GM12872 (cell line): ENCODE results near the gene RBM38.
A peak's percentile ranks its signal among the peaks of the same experiment; 100 is the strongest.

Experiments used
- CTCF ChIP-seq: IDR thresholded peaks from 3 replicates; pipeline ENCODE4 v1.5.1; 2011; ENCODE audit warnings: low read depth, mild to moderate bottlenecking, low read length, moderate library complexity; ENCODE audit not compliant: insufficient read depth

RBM38 gene

DNA sequence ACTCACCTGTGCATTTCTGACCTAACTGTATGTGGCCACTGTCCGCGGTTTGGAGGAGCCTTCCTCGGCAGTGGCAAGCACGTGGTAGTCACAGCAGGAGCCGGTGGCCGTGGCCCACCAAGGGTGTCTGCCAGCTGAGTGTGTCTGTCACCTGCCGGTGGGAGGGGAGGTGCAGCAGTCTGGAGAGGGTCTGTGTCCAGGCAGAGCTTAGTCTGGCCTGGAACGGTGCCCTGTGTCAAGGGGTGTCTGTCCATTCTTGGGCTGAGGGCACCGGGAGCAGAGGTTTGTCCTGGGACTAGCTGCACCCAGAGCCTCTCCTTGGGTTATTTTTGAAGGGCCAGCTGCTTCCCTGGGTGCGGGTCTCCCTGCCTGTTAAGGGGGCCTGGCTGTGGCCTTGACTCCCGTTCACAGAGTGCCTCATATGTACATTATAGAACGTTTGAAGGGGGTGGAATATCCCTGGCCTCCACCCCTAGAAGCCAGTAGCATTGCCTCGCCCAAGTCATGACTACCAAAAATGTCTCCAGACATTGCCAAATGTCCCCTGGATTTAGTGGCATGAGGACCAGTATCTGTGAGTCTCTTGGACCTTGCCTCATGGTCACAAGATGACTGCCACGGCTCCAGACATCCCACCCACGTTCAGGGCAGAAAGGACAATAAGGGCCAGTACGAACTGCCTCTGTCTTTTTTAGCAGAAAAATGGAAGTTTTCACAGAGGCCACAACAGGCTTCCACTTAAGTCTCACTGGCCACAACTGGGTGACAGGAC, 5.2 kb downstream of the RBM38 start:
- no peak for TF ChIP-seq CTCF

DNA sequence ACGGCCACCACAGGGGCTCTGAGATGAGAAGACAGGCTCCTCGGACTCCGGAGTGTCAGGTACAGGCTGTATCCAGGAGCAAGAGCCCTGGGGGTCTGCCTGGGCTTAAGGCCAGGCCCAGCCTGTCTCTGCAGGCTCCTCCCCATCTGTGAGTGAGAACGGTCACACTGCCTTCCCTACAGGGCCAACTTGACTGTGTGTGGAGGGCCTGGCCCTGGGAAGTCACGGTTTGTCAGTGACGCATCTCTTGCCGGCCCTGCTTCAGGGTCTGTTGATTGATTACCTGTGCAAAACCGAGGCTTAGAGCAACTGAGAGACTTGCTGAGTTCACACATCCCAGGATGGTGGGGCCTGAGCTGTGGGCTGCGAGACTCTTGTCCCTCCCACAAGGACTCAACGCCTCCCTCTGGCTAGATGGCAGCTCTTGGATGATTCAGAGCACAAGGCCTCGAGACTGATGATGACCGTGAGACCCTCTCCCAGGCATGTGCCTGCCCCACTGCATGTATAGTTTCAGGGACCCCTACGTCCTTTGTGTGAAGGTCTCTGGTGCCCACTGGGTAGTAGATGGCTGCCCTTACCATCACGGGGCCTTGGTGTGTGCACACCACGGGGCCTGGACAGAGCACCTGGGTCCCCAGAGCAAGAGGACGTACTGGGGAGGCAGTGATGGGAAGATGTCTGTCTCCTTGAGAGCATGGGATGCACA, 5.9 kb downstream of the RBM38 start:
- TF ChIP-seq CTCF = no peak

DNA sequence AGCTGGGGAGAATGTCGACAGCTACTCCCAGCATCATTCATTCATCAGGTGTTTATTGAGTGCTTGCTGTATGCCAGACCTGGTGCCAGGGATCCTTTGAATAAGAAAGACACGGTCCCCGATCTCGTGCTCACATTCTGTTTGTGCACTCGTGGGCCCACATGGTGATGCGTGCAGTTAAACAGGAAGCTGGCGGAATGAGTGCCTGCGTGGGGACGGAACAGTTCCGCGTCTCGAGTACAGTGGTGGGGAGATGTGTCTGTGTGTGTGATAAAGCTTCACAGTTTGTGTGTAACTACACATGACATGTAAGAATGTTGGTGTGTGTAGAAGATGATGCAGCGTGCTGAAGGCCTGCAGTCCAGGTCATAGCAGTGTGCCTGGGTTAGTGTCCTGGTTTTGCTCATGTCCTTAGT, 6.5 kb downstream of the RBM38 start:
- TF ChIP-seq CTCF = no peak

- TF ChIP-seq CTCF = no peak
Observed at GRCh38 chr20:57398231-57398821, 7.1 kb downstream of the RBM38 start.

- no peak for TF ChIP-seq CTCF
Observed at GRCh38 chr20:57398901-57399535, 7.8 kb downstream of the RBM38 start.

DNA sequence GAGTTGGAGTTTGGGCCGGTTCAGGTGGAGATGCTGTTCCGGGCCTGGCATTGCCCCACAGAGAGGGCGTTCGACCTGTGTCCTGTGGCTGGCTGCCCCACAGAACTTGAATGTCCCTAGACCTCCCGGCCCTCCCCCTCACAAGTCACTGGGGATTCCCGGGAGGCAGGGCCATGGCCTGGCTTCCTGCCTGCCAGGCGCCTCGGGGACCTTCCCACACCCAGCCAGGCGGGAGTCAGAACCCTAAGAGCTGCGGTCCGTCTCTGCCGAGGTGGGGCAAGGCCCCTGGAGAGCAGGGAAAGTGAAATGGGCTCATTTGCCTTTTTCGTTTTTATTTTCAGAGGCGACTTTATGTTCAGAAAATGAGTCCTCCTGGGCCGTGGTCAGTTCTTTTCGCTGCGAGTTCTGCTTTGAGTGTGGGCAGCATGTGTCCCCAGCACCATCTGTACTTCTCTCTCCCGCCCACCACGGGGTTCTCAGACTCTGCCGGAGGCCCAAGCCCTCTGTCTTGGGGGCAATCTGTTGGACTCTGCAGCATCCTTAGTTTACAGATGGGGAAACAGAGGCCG, 8.5 kb downstream of the RBM38 start:
- no peak for TF ChIP-seq CTCF

- TF ChIP-seq CTCF = peak; percentile 68
Observed at GRCh38 chr20:57400231-57400701, 9.1 kb downstream of the RBM38 start.
